Esophagus muscularis mucosa (tissue), 4 donors: ENCODE results near the gene MAFG. TPM values are rescaled to one million over a fixed set of nuclear protein-coding genes. Genes with fewer than 3 reads are reported as not detected.

Experiments used
- DNase-seq: peaks from one replicate; pipeline ENCODE4 v3.0.0-alpha.2; 2017; ENCODE audit errors: extremely low spot score
- H3K27ac ChIP-seq, 4 donors: fragments of 200-600 bp; sonication (generic); replicated peaks in 1 of 4; 1 replicate in 3 of 4; 2 replicates in 1 of 4; pipeline ENCODE4 v1.5.1; 2016 to 2019; ENCODE audit warnings: mild to moderate bottlenecking in 1 of 4
- H3K27me3 ChIP-seq, 4 donors: fragments of 200-600 bp; sonication (generic); one replicate each; pipeline versions ENCODE4 v1.5.1 to v1.6.0; 2016 to 2019
- H3K36me3 ChIP-seq, 4 donors: fragments of 200-600 bp; sonication (generic); one replicate each; pipeline ENCODE4 v1.5.1; 2016 to 2019
- H3K4me1 ChIP-seq, 4 donors: fragments of 200-600 bp; sonication (generic); one replicate each; pipeline ENCODE4 v1.5.1; 2016 to 2019
- H3K4me3 ChIP-seq, 4 donors: fragments of 200-600 bp; sonication (generic); 1 replicate in 2 of 4; 2 replicates in 2 of 4; pipeline ENCODE4 v1.5.1; 2016 to 2019; ENCODE audit warnings: mild to moderate bottlenecking in 4 of 4, moderate library complexity in 1 of 4
- H3K9me3 ChIP-seq, 4 donors: fragments of 200-600 bp; sonication (generic); 1 replicate in 3 of 4; 2 replicates in 1 of 4; pipeline ENCODE4 v1.5.1; 2016 to 2019
- EP300 ChIP-seq: sonication (generic); formaldehyde crosslinking; IDR thresholded peaks from one replicate; pipeline ENCODE4 v1.6.1; 2017; ENCODE audit warnings: antibody characterized with exemption
- POLR2A ChIP-seq: fragments of 450-650 bp; IDR thresholded peaks from one replicate; pipeline ENCODE4 v1.6.1; 2017; ENCODE audit warnings: antibody characterized with exemption, moderate library complexity, mild to moderate bottlenecking, low read depth
- POLR2AphosphoS5 ChIP-seq, 2 donors: sonication (generic); formaldehyde crosslinking; IDR thresholded peaks; one replicate each; pipeline ENCODE4 v1.6.1; 2017; ENCODE audit warnings: antibody characterized with exemption in 2 of 2
- WGBS: methylation state at CpG from one replicate; pipeline ENCODE4 v1.1.5; 2018; 5-methylcytosine and 5-hydroxymethylcytosine counted together
- intact Hi-C: fragments of 100-400 bp; cut with DNase I; formaldehyde crosslinking; loops from one replicate; pipeline ENCODE4 v1.15.1; 2023
- total RNA-seq, 4 donors: library from RNA; depleted of rRNA; stranded (reverse); fragments of >200 nt; gene quantifications; one replicate each; pipeline versions ENCODE4 v1.1.0 to v1.2.1, GENCODE V29; 2016
- TF ChIP-seq, protein P1 (sequence below), 3 experiments: fragments of 200-600 bp in 2 of 3; fragments of 450-650 bp in 1 of 3; sonication (generic) in 2 of 3; IDR thresholded peaks; one replicate each; pipeline ENCODE4 v1.5.1; 2017 to 2019; ENCODE audit warnings: antibody characterized with exemption in 3 of 3, mild to moderate bottlenecking in 2 of 3, moderate library complexity in 1 of 3

Gene MAFG
- 10 to 100 TPM; 23.7 to 41.7 (median 33.6) TPM for total RNA-seq

DNA sequence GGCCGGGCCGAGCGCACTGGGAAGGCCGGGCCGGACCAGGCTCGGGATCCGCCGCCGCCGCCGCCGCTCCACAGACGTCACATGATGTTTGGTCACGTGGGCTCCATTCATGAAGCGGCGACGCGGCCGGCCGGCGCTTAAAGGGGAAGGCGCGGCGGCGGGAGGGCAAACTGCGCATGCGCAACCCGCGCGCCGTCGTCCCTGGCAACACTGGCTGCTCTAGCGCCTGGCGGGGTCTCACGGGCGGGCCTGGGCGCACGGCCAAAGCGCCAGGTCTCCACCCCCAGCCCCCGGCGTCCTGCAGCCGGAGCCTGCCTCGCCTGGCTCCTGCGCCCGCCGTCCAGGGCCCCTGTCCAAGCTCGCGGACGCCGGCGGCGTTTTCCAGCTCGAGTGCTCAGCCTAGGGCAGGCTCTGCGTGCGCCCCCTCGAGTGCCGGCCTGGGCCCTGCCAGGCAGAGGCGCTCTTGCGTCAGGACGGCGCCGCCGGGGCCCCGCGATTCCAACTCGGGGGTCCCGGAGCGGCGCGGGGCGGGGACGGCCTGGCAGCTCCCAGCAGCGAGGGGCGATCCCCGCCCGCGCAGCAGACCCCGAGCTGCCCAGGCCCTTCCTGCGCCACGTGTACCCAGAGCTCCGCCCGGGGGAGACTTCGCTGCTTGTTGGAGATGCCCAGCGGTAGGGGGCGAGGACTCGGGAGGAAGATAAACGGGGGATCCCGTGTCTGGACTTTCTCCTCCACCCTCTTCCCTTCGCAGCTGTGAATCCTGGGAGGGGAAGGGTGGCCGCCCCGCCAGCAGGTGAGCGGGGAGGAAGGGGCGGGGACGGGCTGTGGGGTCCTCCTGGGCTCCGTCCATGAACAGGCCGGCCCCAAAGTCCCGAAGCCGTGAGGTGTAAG lies at the start of gene MAFG:
Gene MAFG (minus strand): TSS at position 83 of the 891 bp plus-strand sequence. CDS start 4,550 bp downstream, outside the sequence.
- intact Hi-C loops: no loop called here
- Histone ChIP-seq H3K27me3 (peaks cover 0 to 19% (median 1%) of the 10 kb centered on the region in 4 donors), H3K27ac (peak within 1 kb of the TSS; percentile 91 to 98 (median 95)), H3K36me3 (peaks cover 0 to 2% (median under 1%) of the 10 kb centered on the region in 4 donors), H3K9me3 (no peaks in the 10 kb centered on the region), H3K4me3 (peak within 1 kb of the TSS; percentile 80 to 99 (median 84)), H3K4me1 (peaks cover 45 to 54% (median 51%) of the 10 kb centered on the region in 4 donors)
- 3% methylated on average over 31 of the region's 98 CpGs for WGBS
- TF ChIP-seq, protein P1, sequence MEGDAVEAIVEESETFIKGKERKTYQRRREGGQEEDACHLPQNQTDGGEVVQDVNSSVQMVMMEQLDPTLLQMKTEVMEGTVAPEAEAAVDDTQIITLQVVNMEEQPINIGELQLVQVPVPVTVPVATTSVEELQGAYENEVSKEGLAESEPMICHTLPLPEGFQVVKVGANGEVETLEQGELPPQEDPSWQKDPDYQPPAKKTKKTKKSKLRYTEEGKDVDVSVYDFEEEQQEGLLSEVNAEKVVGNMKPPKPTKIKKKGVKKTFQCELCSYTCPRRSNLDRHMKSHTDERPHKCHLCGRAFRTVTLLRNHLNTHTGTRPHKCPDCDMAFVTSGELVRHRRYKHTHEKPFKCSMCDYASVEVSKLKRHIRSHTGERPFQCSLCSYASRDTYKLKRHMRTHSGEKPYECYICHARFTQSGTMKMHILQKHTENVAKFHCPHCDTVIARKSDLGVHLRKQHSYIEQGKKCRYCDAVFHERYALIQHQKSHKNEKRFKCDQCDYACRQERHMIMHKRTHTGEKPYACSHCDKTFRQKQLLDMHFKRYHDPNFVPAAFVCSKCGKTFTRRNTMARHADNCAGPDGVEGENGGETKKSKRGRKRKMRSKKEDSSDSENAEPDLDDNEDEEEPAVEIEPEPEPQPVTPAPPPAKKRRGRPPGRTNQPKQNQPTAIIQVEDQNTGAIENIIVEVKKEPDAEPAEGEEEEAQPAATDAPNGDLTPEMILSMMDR (IDR thresholded peaks at IDR 0.05): peak; percentile 33 to 57 (median 48)
- TF ChIP-seq EP300 (no peak), POLR2AphosphoS5 (IDR thresholded peaks at IDR 0.05) (peak; percentile 87 to 90)
- DNase-seq: peak; percentile 97

- intact Hi-C loops: no loop called here
- H3K36me3 ChIP-seq: peaks cover 0 to 18% (median 14%) of the 10 kb centered on the region in 4 donors
- H3K27ac ChIP-seq: peak overlapping the region; percentile 90 to 96 (median 93)
- H3K4me3 ChIP-seq: peak overlapping the region; percentile 78 to 94 (median 88)
- peaks cover 0 to 6% (median 0%) of the 10 kb centered on the region in 4 donors for H3K27me3 ChIP-seq
- 23% methylated on average over 17 of the region's 30 CpGs for WGBS
- TF ChIP-seq EP300 (no peak), POLR2A (no peak)
- peaks cover 11 to 26% (median 22%) of the 10 kb centered on the region in 4 donors for H3K4me1 ChIP-seq
- no peak for DNase-seq
- H3K9me3 ChIP-seq: peaks cover 0 to 4% (median 0%) of the 10 kb centered on the region in 4 donors
These were observed 49.0 kb upstream of the MAFG start for GRCh38 chr17:81976332-81977210.

DNA sequence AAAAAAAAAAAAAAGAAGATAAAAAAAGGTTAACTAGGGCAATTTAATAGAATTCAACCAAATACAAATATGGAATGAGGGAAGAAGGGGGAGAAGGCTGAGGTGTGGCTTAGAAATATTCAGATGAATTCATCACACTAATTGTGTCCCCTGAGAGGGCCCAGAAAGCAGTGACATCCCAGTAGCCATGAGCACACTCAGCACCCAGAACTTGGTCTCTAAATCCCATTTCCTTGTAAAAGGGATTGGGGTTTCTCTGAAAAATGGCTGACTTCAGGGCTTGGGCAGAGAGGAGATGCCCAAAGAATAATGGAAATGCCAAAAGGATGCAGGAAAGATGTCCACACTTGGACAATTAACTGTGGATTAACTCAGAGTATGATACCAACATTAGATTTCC lies 45.9 kb upstream of the MAFG start:
- DNase-seq: no peak
- Histone ChIP-seq H3K27me3 (peaks cover 0 to 19% (median 0%) of the 10 kb centered on the region in 4 donors), H3K9me3 (peaks cover 0 to 4% (median 0%) of the 10 kb centered on the region in 4 donors), H3K36me3 (no peaks in the 10 kb centered on the region), H3K4me1 (peaks cover 7 to 21% (median 17%) of the 10 kb centered on the region in 4 donors), H3K4me3 (no peak overlapping the region), H3K27ac (no peak overlapping the region)
- TF ChIP-seq, protein P1 (IDR thresholded peaks at IDR 0.05): no peak
- no peak for TF ChIP-seq POLR2AphosphoS5 (IDR thresholded peaks at IDR 0.05)
- TF ChIP-seq EP300: no peak
- TF ChIP-seq POLR2A: no peak
- intact Hi-C loops: no loop called here

DNA sequence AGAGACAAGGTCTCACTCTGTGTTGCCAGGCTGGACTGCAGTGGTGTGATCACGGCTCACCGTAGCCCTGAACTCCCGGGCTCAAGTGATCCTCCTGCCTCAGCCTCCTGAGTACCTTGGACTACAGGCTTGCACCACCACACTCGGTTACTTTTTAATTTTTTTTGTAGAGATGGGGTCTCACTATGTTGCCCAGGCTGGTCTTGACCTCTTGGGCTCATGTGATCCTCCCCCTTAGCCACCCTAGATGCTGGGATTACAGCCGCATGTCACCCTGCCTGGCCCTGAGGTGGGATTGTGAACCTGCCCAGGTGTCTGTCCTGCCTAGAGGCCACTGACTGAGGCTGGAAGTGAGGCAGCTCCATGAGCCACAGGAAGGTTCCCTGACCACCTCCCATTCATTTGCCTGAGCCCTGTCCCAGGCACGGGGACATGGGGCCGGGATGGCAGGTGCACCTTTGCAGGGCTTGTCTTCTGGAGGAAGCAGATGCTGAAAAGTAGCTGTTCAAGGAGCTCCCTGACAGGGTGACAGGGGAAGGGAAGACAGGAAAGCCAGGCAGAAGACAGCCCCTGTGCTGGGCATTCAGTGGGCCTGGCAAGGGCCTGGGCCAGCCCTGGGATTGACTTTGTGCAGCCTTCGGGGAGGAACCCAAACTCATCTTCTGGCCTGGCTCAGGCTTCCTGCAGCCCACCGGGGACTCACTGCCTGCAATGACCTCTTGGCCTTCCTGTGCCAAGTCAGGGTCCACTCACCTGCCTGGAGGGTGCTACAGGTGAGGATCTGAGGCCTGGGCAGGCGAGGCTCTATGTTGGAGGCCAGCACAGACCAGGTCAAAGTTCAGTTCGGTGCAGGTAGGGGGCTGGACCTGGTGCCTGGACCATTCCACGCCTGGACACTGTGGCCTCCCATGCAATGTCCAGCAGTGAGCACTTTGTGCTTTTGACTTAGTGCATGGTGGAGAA lies 41.6 kb upstream of the MAFG start:
- Histone ChIP-seq H3K36me3 (no peaks in the 10 kb centered on the region), H3K4me1 (peaks cover 15 to 27% (median 20%) of the 10 kb centered on the region in 4 donors), H3K27me3 (peaks cover 0 to 53% (median 0%) of the 10 kb centered on the region in 4 donors), H3K9me3 (peaks cover 0 to 4% (median 0%) of the 10 kb centered on the region in 4 donors), H3K4me3 (no peak overlapping the region), H3K27ac (no peak overlapping the region)
- intact Hi-C loops: no loop called here
- no peak for DNase-seq
- 81% methylated on average over 11 of the region's 12 CpGs for WGBS
- TF ChIP-seq, protein P1 (IDR thresholded peaks at IDR 0.05): no peak
- TF ChIP-seq EP300: no peak
- no peak for TF ChIP-seq POLR2AphosphoS5 (IDR thresholded peaks at IDR 0.05)
- no peak for TF ChIP-seq POLR2A
